Retinal pigment epithelial cell (primary cell): ENCODE measurements around the gene MNS1.
"Not testable (repeated sequence)": the region's sequence is repeated elsewhere in the genome, so short reads cannot be mapped to it uniquely, and the experiment has no call there.

ENCODE experiments used
- DNase-seq: peaks from one replicate; pipeline ENCODE4 v3.0.0-alpha.2; 2010; ENCODE audit warnings: low read depth
- H3K4me3 ChIP-seq: 2 replicates; pipeline ENCODE4 v1.5.1; 2011; ENCODE audit warnings: mild to moderate bottlenecking, low read length, control low read depth, moderate library complexity
- CTCF ChIP-seq: conservative IDR thresholded peaks from 2 replicates; pipeline ENCODE4 v1.5.1; 2011; ENCODE audit warnings: low read depth, low read length, control low read depth, inconsistent platforms

The MNS1 gene

DNA sequence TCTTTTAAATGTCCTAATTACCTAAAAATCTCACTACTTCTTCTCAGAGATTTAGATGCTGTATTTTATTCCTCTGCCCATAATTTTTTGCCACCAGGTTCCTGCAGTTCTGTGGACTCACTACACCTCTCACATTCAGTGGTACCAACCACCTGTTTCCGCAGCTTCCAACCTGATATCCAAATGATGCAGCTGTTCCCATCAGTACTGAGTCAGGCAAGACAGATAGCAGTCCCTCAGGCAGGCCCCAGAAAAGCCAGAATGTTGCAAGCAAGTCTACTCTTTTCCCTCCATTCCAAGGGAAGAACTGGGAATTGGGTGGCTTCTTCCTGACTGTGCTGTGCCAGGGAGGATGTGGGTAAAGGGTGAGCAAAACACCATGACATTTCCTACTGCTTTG, 39.0 kb downstream of the MNS1 start:
- DNase-seq = no peak
- no peak for TF ChIP-seq CTCF
- H3K4me3 ChIP-seq = no peak overlapping the region

GRCh38 chr15:56425276-56425675, 39.7 kb downstream of the MNS1 start:
- DNase-seq = no peak
- no peak for TF ChIP-seq CTCF
- H3K4me3 ChIP-seq = no peak overlapping the region

DNA sequence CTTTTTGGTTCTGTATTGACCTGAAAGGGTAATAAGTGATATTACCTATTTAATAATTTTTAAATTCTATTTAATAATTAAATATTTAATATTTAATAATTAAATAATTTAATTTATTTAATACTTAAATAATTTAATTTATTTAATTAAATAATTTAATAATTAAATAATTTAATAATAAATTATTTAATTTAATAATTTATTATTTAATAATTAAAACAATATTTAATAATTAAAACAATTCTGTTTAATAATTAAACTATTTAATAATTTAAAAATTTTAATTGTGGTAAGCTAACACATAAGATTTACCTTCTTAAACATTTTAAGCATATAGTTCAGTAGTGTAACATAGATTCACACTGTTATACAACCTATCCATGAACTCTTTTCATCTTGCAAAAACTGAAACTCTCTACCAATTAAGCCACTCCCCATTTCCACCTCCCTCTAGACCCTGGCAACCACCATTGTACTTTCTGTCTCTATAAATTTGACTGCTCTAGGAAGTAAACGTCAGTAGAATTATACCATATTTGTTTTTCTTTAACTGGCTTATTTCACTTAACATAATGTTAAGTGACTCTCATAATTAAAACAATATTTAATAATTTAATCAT, 51.7 kb downstream of the MNS1 start:
- H3K4me3 ChIP-seq, DNase-seq: not testable (repeated sequence)

DNA sequence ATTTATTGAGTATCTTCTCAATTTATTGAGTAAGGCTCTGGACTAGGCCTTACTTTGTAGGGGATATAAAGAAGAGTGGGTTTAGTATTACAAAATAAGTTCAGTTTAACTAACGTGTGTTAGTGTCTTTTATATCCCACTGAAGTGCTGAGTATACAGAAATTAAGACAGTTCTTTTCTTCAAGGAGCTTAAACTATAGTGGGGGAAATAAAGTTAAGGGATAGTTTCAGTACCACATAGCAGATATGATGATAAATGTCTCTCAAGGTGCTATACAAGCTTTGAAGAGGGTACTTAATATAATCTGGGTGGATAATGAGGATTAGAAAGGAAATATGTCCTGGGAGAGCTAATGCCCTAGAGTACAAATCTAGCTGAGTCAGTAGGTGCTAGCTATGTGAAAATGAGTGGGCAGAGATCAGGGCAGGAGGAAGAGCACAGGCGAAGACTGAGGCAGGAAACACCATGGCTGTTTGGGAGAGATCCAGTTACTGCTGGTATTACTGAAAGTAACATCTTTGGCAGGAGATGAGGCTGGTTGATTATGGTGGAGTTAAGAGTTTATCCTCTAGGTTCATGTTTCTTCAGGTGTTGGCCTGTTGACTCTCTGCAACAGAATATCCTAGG, 53.7 kb downstream of the MNS1 start:
- no peak for DNase-seq
- H3K4me3 ChIP-seq = no peak overlapping the region
- no peak for TF ChIP-seq CTCF

DNA sequence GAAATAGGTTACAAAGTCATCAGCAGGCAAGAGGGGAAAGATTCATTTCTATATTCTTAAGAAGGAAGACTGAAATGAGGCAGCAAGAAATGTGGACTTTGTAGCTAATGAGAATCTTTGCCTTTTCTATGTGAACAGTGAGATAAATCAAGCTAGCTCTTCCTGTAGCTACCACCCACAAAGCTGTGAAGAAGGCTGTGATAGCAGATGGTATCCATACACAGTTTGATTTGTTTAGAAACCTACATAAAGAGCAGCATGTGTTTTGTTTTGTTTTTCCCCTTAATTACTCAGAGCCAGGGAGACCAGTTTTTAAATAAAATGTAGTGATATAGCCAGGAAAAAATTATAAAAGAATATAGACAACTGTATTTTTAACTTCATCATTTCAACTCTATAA, 54.2 kb downstream of the MNS1 start:
- DNase-seq = no peak
- no peak overlapping the region for H3K4me3 ChIP-seq
- no peak for TF ChIP-seq CTCF

GRCh38 chr15:56399209-56399608, 65.7 kb downstream of the MNS1 start:
- H3K4me3 ChIP-seq, DNase-seq: not testable (repeated sequence)

DNA sequence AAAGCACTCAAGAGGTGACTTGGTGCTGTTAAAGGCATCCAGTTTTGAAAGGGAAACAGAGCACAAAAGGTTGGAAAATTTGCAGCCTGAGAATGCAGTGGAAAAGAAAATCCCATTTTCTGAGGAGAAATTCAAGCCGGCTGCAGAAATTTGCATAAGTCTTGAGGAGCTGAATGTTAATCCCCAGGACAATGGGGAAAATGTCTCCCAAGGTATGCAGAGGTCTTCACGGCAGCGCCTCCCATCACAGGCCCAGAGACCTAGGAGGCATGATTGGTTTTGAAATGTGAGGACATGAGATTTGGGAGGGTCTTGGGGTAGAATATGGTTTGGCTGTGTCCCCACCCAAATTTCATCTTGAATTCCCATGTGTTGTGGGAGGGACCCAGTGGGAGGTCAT, 67.6 kb downstream of the MNS1 start:
- DNase-seq, H3K4me3 ChIP-seq: not testable (repeated sequence)

DNA sequence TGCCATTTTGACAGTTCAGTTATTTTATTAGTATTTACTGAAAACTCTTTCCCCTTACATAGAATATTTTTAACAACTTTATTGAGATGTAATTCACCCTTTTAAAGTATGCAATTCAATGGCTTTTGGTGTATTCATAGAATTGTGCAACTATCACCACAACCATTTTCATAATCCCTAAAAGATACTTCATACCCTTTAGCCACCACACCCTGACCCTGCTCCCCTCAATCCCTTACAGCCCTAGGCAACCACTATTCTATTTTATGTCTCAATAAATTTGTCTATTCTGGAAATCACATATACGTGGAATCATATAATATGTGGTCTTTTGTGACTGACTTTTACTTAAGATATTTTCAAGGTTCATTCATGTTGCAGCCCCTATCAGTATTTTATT, 70.0 kb downstream of the MNS1 start:
- H3K4me3 ChIP-seq = no peak overlapping the region
- DNase-seq = no peak
- no peak for TF ChIP-seq CTCF

DNA sequence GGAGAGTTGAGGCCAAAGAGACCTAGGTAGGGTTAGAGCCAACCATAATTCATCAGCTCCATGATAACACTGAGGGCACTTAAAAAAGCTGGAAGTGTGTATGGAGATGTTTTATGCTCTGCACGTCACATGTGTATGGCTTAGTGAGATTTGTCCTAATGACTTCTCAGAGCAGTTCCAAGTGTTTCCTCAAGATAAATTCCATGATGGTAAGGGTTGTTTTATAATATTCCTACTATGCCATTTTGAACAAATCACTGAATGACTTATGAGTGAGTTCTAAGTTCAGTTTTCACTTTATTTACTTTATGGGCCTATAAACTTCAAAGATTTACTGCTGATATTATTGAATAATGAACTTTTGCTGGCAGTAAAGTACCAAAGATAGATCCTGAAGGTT, 71.7 kb downstream of the MNS1 start:
- DNase-seq = no peak
- TF ChIP-seq CTCF = no peak
- no peak overlapping the region for H3K4me3 ChIP-seq
